Osteoblast (primary cell): ENCODE data around the gene RETREG1. TPM values are rescaled to one million over a fixed set of nuclear protein-coding genes. Genes with fewer than 3 reads are reported as not detected.

ENCODE experiments used
- DNase-seq: peaks from one replicate; pipeline ENCODE4 v3.0.0; 2011; ENCODE audit warnings: low spot score, mixed read lengths; ENCODE audit not compliant: insufficient read length; ENCODE audit errors: missing footprints
- H2AFZ ChIP-seq: 2 replicates; pipeline ENCODE4 v1.6.0; 2011; ENCODE audit warnings: mild to moderate bottlenecking, low read length
- H3K27ac ChIP-seq: 2 replicates; pipeline ENCODE4 v1.5.1; 2011; ENCODE audit warnings: mild to moderate bottlenecking, low read depth, low read length, moderate library complexity
- H3K27me3 ChIP-seq: 2 replicates; pipeline ENCODE4 v1.6.0; 2012; ENCODE audit warnings: mild to moderate bottlenecking, control low read depth, inconsistent platforms, low read length, moderate library complexity; ENCODE audit not compliant: insufficient read depth
- H3K36me3 ChIP-seq: 2 replicates; pipeline ENCODE4 v1.5.1; 2011; ENCODE audit warnings: mild to moderate bottlenecking, low read length, control low read depth, moderate library complexity; ENCODE audit not compliant: insufficient read depth
- H3K4me1 ChIP-seq: 2 replicates; pipeline ENCODE4 v1.5.1; 2011; ENCODE audit warnings: mild to moderate bottlenecking, low read length, control low read depth, moderate library complexity; ENCODE audit not compliant: insufficient read depth
- H3K4me2 ChIP-seq: 2 replicates; pipeline ENCODE4 v1.6.0; 2011; ENCODE audit warnings: mild to moderate bottlenecking, low read length; ENCODE audit not compliant: insufficient read depth
- H3K4me3 ChIP-seq: fragments of 200-600 bp; sonication (generic); 3 replicates; pipeline ENCODE4 v1.5.1; 2012; ENCODE audit warnings: mild to moderate bottlenecking, low read length, inconsistent platforms; ENCODE audit not compliant: insufficient read depth
- H3K79me2 ChIP-seq: 2 replicates; pipeline ENCODE4 v1.6.0; 2012; ENCODE audit warnings: mild to moderate bottlenecking, low read length, control low read depth, inconsistent platforms; ENCODE audit not compliant: insufficient read depth
- H3K9me3 ChIP-seq: 2 replicates; pipeline ENCODE4 v1.5.1; 2011; ENCODE audit warnings: low read depth, low read length, control low read depth
- H4K20me1 ChIP-seq: 2 replicates; pipeline ENCODE4 v1.6.0; 2012; ENCODE audit warnings: mild to moderate bottlenecking, low read length, control low read depth; ENCODE audit not compliant: insufficient read depth
- CTCF ChIP-seq: IDR thresholded peaks from 2 replicates; pipeline ENCODE4 v1.5.1; 2011; ENCODE audit warnings: mild to moderate bottlenecking, low read depth, low read length, moderate library complexity; ENCODE audit errors: extremely low read depth
- total RNA-seq: library from RNA; depleted of rRNA; stranded (reverse); fragments of >200 nt; gene quantifications from 2 replicates; pipeline ENCODE4 v1.2.3, GENCODE V29; 2012

RETREG1 gene
- total RNA-seq, 1 donor = 8.3 TPM

GRCh38 chr5:16550316-16550952, 66.4 kb downstream of the RETREG1 start:
- Histone ChIP-seq H4K20me1 (no peaks in the 10 kb centered on the region), H3K79me2 (no peaks in the 10 kb centered on the region), H3K9me3 (no peaks in the 10 kb centered on the region), H3K27me3 (no peaks in the 10 kb centered on the region), H3K4me1 (peaks cover 8% of the 10 kb centered on the region), H2AFZ (no peak overlapping the region), H3K4me2 (no peak overlapping the region), H3K4me3 (no peak overlapping the region), H3K36me3 (no peaks in the 10 kb centered on the region), H3K27ac (no peak overlapping the region)
- TF ChIP-seq CTCF = peak; percentile 86
- DNase-seq = no peak

GRCh38 chr5:16549491-16550206, 67.1 kb downstream of the RETREG1 start:
- Histone ChIP-seq H3K4me2 (peak overlapping the region; percentile 4), H3K36me3 (no peaks in the 10 kb centered on the region), H2AFZ (no peak overlapping the region), H3K27ac (no peak overlapping the region), H3K4me1 (peaks cover 8% of the 10 kb centered on the region), H4K20me1 (no peaks in the 10 kb centered on the region), H3K4me3 (no peak overlapping the region), H3K27me3 (no peaks in the 10 kb centered on the region), H3K9me3 (no peaks in the 10 kb centered on the region), H3K79me2 (no peaks in the 10 kb centered on the region)
- no peak for DNase-seq
- TF ChIP-seq CTCF = no peak

- no peaks in the 10 kb centered on the region for H3K79me2 ChIP-seq
- no peaks in the 10 kb centered on the region for H3K9me3 ChIP-seq
- H3K4me1 ChIP-seq = peaks cover 8% of the 10 kb centered on the region
- no peak overlapping the region for H3K27ac ChIP-seq
- TF ChIP-seq CTCF = no peak
- no peak for DNase-seq
- H3K4me2 ChIP-seq = no peak overlapping the region
- H3K4me3 ChIP-seq = no peak overlapping the region
- no peak overlapping the region for H2AFZ ChIP-seq
- no peaks in the 10 kb centered on the region for H3K36me3 ChIP-seq
- no peaks in the 10 kb centered on the region for H4K20me1 ChIP-seq
- H3K27me3 ChIP-seq = no peaks in the 10 kb centered on the region
These were observed 68.0 kb downstream of the RETREG1 start for GRCh38 chr5:16548812-16549211.

GRCh38 chr5:16548115-16548514, 68.7 kb downstream of the RETREG1 start:
- H4K20me1 ChIP-seq = no peaks in the 10 kb centered on the region
- no peak overlapping the region for H3K27ac ChIP-seq
- no peaks in the 10 kb centered on the region for H3K27me3 ChIP-seq
- H2AFZ ChIP-seq = no peak overlapping the region
- no peak for TF ChIP-seq CTCF
- H3K9me3 ChIP-seq = no peaks in the 10 kb centered on the region
- peaks cover 8% of the 10 kb centered on the region for H3K4me1 ChIP-seq
- no peaks in the 10 kb centered on the region for H3K36me3 ChIP-seq
- no peak overlapping the region for H3K4me3 ChIP-seq
- no peaks in the 10 kb centered on the region for H3K79me2 ChIP-seq
- H3K4me2 ChIP-seq = no peak overlapping the region
- no peak for DNase-seq
